GM08714 (cell line): Measurements from ENCODE around the gene STK11.

Experiments
- H3K4me3 ChIP-seq: fragments of 200-500 bp; sonication (Bioruptor generic); 2 replicates; pipeline ENCODE4 v1.5.1; 2014; ENCODE audit warnings: mild to moderate bottlenecking, low read length, inconsistent platforms
- ZNF274 ChIP-seq: IDR thresholded peaks from 2 replicates; pipeline ENCODE4 v1.6.1; 2012; ENCODE audit warnings: mild to moderate bottlenecking, low read depth, low read length

Gene STK11, protein sequence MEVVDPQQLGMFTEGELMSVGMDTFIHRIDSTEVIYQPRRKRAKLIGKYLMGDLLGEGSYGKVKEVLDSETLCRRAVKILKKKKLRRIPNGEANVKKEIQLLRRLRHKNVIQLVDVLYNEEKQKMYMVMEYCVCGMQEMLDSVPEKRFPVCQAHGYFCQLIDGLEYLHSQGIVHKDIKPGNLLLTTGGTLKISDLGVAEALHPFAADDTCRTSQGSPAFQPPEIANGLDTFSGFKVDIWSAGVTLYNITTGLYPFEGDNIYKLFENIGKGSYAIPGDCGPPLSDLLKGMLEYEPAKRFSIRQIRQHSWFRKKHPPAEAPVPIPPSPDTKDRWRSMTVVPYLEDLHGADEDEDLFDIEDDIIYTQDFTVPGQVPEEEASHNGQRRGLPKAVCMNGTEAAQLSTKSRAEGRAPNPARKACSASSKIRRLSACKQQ

DNA sequence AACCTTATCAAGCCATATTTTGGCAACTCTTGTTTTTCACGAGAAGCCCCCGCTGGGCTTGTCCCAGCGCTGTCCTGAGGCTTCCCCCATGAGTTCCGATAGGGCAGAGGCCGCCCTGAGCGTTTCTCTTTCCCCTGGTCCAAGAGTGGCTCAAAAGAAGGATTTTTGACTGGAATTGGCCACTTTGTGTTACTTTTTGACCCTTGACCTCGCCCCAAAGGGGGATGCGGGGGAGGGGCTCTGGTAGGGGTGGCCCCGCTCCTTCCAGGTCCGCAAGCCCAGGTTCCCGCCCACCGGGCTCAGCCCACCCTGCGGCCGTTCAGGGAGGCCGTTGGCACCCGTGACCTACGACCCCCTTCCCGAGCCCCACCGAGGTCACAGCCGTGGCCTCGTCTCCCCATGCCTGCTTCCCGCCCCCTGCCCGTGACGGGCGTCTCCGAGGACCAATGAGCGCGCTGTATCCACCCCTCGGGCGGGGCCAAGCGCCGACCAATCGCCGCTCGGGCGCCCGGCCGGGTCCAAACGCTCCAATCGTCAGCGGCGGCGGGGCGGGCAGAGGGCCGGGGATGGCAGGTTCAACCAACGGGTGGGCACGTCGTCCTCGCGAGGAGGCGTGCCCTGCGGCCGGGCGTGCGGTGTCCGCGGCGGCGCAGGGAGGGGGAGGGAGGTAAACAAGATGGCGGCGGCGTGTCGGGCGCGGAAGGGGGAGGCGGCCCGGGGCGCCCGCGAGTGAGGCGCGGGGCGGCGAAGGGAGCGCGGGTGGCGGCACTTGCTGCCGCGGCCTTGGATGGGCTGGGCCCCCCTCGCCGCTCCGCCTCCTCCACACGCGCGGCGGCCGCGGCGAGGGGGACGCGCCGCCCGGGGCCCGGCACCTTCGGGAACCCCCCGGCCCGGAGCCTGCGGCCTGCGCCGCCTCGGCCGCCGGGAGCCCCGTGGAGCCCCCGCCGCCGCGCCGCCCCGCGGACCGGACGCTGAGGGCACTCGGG is at the start of gene STK11:
STK11 (plus strand) TSS at position 665 of the 986 bp plus-strand sequence. CDS start 1,136 bp downstream, outside the sequence.
- no peak for TF ChIP-seq ZNF274

DNA sequence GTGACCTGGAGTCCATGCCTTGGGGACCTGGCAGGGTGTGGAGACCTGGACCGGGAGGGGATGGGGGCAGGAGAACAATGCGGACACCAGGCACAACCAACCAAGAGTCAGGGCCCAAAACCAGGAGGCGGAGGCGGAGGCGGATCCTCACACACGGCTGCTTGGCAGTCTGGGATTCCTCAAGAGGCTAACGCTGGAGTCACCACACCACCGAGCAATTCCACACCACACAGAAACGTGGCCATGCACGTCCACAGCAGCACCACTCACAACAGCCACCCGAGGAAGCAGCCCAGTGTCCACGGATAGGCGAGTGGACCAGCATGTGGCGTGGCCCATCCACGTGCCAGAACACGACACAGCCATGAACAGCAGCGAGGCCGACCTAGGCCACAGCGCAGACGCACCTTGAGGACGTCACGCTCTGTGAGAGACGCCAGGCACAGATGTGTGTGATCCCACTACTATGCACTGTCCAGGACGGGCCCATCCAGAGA is 49.2 kb upstream of the STK11 start:
- no peak overlapping the region for H3K4me3 ChIP-seq
- no peak for TF ChIP-seq ZNF274

More for the DNA sequence above, at the start of gene STK11:
- peak within 1 kb of the TSS; percentile 73 for H3K4me3 ChIP-seq

DNA sequence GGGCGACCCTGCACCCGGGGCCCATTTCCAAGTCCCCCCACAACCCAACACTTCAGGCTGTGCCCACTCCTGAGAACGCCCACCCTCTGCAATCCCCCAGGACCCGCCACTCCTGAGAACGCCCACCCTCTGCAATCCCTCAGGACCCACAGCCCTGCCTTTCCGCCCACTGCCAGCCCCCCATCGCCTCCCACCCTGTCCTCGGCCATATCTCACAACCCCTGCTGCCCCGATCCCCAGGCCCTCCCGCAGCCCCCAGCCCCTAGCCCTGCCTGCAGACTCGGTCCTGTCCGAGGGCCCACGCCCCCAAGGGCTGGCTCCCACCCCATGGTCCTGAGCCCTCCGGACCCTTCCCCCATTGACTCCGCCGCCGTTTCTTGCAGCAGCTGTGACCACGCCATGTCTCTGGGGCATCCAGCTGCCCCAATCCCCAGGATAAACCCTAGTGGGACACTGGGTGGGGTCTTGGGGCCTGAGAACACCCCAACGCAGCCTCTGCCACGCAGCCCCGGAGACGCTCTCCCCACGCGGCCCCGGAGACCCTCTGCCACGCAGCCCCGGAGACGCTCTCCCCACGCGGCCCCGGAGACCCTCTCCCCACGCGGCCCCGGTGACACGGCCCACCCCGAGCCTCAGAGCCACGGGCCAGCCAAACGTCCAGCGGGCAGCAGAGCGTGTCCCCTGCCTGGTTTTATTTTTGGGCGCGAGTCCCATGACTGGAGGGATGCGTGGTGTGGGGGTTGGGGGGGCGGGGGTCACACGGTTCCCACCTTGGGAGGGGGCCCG is 48.6 kb upstream of the STK11 start:
- no peak for TF ChIP-seq ZNF274
- H3K4me3 ChIP-seq, result no peak overlapping the region

GRCh38 chr19:1157931-1158884 is 47.4 kb upstream of the STK11 start:
- no peak overlapping the region for H3K4me3 ChIP-seq
- TF ChIP-seq ZNF274, result no peak

- H3K4me3 ChIP-seq, result no peak overlapping the region
- TF ChIP-seq ZNF274, result no peak
Observed at GRCh38 chr19:1158885-1159448, 46.6 kb upstream of the STK11 start.

- no peak overlapping the region for H3K4me3 ChIP-seq
- no peak for TF ChIP-seq ZNF274
Observed at GRCh38 chr19:1159864-1160595, 45.5 kb upstream of the STK11 start.

DNA sequence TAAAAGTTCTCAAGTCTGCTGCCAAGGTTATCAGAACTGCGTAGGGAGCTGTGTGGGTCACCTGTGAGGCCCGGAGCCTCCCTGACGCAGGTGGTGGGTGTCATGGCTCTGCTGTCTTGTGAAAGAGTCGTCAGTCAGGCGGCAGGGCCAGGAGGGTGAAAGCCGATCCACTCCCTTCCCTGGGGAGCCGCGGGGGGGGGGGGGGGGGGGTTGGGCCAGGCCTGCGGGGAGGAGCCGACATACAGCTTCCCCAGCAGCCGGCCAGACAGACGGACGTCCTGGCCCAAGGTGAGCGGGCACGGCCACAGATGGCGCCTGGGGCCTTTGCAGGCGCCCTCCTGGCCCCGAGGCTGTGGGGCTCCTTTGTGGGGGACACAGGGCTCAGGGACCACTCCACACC is 43.9 kb upstream of the STK11 start:
- H3K4me3 ChIP-seq, result no peak overlapping the region
- TF ChIP-seq ZNF274, result no peak

- TF ChIP-seq ZNF274, result no peak
- H3K4me3 ChIP-seq, result no peak overlapping the region
Observed at GRCh38 chr19:1162404-1163282, 42.9 kb upstream of the STK11 start.

DNA sequence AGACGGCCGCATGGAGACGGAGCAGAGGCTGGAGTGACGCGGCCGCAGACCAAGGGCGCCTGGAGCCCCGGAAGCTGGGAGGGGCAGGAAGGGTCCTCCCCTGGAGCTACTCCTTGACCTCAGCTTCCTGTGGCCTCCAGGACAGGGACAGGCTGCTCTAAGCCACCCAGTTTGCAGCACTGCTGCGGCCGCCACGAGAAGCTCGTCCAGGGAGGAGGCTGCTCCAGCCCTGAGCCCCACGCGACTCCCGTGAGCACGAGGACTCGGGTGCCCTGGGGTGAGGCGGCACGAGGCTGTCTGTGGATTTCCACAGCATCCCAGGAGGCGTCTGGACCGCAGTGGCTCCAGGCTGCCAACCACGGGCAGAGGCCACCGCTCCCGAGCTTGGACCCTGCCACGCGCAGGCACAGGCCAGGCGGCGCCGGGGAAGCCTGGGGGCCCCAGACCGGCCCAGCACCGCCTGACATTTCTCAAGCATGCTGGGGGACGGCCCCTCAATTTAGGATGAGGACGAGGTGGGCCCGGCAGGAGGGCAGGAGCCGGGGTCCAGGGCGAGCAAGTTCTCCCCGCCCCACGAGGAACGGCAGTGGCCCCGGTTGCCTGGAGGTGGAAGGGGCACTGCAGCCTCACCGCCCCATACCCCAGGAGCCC is 42.2 kb upstream of the STK11 start:
- no peak for TF ChIP-seq ZNF274
- no peak overlapping the region for H3K4me3 ChIP-seq

GRCh38 chr19:1163934-1164683 is 41.5 kb upstream of the STK11 start:
- no peak overlapping the region for H3K4me3 ChIP-seq
- TF ChIP-seq ZNF274, result no peak
